Activated naive CD8-positive, alpha-beta T cell (primary cell): ENCODE measurements around the gene FAM217A.
A peak's percentile ranks its signal among the peaks of the same experiment; 100 is the strongest.
"Not testable (repeated sequence)": the region's sequence is repeated elsewhere in the genome, so short reads cannot be mapped to it uniquely, and the experiment has no call there.

Source experiments
- H3K27ac Mint-ChIP-seq: one replicate; pipeline ENCODE4 v1.8.0; 2021; ENCODE audit warnings: mixed read lengths
- H3K27me3 Mint-ChIP-seq: one replicate; pipeline ENCODE4 v1.8.0; 2021; ENCODE audit warnings: mixed read lengths
- H3K36me3 Mint-ChIP-seq: one replicate; pipeline ENCODE4 v1.8.0; 2021; ENCODE audit warnings: mixed read lengths
- H3K4me1 Mint-ChIP-seq: one replicate; pipeline ENCODE4 v1.8.0; 2021; ENCODE audit warnings: low read depth, mixed read lengths
- H3K4me3 Mint-ChIP-seq: one replicate; pipeline ENCODE4 v1.8.0; 2021; ENCODE audit warnings: mild to moderate bottlenecking, mixed read lengths
- H3K9me3 Mint-ChIP-seq: one replicate; pipeline ENCODE4 v1.8.0; 2021; ENCODE audit warnings: low read depth, mixed read lengths

FAM217A gene

DNA sequence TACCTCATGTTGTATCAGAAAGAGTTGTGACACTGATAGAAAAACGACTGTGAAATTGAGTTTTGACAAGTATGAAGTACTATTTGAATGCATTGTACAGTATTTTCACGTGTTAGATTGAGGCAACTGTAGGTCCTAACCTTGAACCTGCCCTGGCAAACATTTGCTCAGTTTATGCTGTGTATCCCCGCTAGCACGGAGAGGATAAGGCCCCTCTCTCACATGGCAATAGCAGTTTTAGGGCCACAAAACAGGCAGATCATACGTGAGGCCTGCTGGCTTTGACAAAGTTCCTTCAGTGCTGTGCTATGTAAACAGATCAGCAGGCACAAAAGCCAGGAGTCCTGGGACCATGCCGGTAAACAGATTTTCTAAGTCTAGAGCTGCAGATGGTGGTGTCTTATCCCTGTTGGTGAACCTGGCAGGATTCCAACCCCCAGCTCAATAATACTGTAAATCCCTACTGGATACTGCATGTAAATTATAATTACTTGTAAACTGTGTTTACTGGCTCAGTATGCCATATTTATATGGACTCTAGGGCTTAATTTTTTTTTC, 23.8 kb upstream of the FAM217A start:
- no peaks in the 10 kb centered on the region for H3K4me1 Mint-ChIP-seq
- H3K27ac Mint-ChIP-seq = no peak overlapping the region
- H3K4me3 Mint-ChIP-seq = no peak overlapping the region
- no peaks in the 10 kb centered on the region for H3K27me3 Mint-ChIP-seq
- no peaks in the 10 kb centered on the region for H3K36me3 Mint-ChIP-seq
- H3K9me3 Mint-ChIP-seq = no peaks in the 10 kb centered on the region

DNA sequence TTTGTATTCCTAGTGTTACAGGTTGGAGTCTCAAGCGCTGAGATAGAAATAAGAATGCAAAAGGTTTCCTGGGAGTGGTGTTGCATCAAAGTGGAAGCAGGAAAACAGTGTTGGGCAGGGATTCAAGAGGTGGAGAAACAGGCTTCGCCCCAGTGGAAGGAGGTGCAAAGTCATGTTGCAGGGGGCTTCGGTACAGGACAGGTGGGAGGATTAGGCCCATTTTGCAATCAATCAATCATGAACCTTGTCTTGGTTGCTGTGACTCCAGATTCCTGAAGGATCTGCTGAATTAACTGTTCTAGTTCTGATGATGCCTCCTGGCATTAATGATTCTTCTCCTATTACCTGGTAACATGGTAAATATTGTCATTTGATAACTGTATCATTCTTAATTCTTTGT, 22.4 kb upstream of the FAM217A start:
- Mint-ChIP-seq H3K27me3 (no peaks in the 10 kb centered on the region), H3K4me1 (no peaks in the 10 kb centered on the region), H3K36me3 (no peaks in the 10 kb centered on the region), H3K27ac (no peak overlapping the region), H3K4me3 (no peak overlapping the region), H3K9me3 (no peaks in the 10 kb centered on the region)

GRCh38 chr6:4100655-4101054, 21.7 kb upstream of the FAM217A start:
- no peaks in the 10 kb centered on the region for H3K27me3 Mint-ChIP-seq
- H3K27ac Mint-ChIP-seq = no peak overlapping the region
- no peaks in the 10 kb centered on the region for H3K36me3 Mint-ChIP-seq
- H3K4me1 Mint-ChIP-seq = no peaks in the 10 kb centered on the region
- no peaks in the 10 kb centered on the region for H3K9me3 Mint-ChIP-seq
- no peak overlapping the region for H3K4me3 Mint-ChIP-seq

GRCh38 chr6:4093288-4093687, 14.4 kb upstream of the FAM217A start:
- Mint-ChIP-seq H3K9me3 (no peaks in the 10 kb centered on the region), H3K36me3 (no peaks in the 10 kb centered on the region), H3K4me3 (no peak overlapping the region), H3K27me3 (no peaks in the 10 kb centered on the region), H3K4me1 (no peaks in the 10 kb centered on the region), H3K27ac (no peak overlapping the region)

- Mint-ChIP-seq H3K27ac (no peak overlapping the region), H3K36me3 (no peaks in the 10 kb centered on the region), H3K9me3 (no peaks in the 10 kb centered on the region), H3K4me1 (no peaks in the 10 kb centered on the region), H3K27me3 (no peaks in the 10 kb centered on the region), H3K4me3 (no peak overlapping the region)
Observed at GRCh38 chr6:4091941-4092340, 13.0 kb upstream of the FAM217A start.

DNA sequence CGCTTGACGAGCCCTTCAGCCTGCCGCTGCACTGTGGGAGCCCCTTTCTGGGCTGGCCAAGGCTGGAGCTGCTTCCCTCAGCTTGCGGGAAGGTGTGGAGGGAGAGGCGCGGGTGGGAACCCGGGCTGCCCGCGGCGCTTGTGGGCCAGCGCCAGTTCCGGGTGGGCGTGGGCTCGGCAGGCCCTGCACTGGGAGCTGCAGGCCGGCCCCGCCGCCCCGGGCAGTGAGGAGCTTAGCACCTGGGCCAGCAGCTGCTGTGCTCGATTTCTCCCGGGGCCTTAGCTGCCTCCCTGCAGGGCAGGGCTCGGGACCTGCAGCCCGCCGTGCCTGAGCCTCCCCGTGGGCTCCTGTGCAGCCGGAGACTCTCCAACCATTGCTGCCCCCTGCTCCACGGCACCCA, 11.1 kb upstream of the FAM217A start:
- H3K27ac Mint-ChIP-seq, H3K36me3 Mint-ChIP-seq, H3K4me3 Mint-ChIP-seq, H3K4me1 Mint-ChIP-seq, H3K27me3 Mint-ChIP-seq, H3K9me3 Mint-ChIP-seq: not testable (repeated sequence)

DNA sequence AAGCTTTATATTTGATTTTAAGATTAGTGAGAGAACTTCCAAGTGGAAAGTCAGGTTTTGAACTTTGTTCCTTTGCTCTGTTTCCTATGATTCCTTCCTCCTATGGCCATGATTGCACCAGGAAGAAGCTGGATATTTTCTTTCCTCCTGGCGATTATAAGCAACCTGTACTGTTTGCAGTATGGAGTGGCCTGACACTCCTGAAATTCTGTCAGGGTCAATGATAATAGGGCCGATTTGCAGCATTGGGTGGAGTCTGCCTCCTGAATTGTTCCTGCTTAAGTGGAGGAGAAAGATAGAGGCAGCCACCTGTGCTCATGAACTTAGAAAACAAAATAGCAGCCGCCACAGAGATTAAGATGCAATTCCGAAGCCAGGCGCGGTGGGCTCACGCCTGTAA, 9.8 kb upstream of the FAM217A start:
- no peaks in the 10 kb centered on the region for H3K9me3 Mint-ChIP-seq
- no peak overlapping the region for H3K27ac Mint-ChIP-seq
- H3K4me3 Mint-ChIP-seq = no peak overlapping the region
- H3K4me1 Mint-ChIP-seq = no peaks in the 10 kb centered on the region
- no peaks in the 10 kb centered on the region for H3K27me3 Mint-ChIP-seq
- H3K36me3 Mint-ChIP-seq = no peaks in the 10 kb centered on the region

- Mint-ChIP-seq H3K36me3 (no peaks in the 10 kb centered on the region), H3K9me3 (no peaks in the 10 kb centered on the region), H3K4me1 (no peaks in the 10 kb centered on the region), H3K4me3 (no peak overlapping the region), H3K27ac (no peak overlapping the region), H3K27me3 (no peaks in the 10 kb centered on the region)
Observed at GRCh38 chr6:4085332-4085700, 6.4 kb upstream of the FAM217A start.

DNA sequence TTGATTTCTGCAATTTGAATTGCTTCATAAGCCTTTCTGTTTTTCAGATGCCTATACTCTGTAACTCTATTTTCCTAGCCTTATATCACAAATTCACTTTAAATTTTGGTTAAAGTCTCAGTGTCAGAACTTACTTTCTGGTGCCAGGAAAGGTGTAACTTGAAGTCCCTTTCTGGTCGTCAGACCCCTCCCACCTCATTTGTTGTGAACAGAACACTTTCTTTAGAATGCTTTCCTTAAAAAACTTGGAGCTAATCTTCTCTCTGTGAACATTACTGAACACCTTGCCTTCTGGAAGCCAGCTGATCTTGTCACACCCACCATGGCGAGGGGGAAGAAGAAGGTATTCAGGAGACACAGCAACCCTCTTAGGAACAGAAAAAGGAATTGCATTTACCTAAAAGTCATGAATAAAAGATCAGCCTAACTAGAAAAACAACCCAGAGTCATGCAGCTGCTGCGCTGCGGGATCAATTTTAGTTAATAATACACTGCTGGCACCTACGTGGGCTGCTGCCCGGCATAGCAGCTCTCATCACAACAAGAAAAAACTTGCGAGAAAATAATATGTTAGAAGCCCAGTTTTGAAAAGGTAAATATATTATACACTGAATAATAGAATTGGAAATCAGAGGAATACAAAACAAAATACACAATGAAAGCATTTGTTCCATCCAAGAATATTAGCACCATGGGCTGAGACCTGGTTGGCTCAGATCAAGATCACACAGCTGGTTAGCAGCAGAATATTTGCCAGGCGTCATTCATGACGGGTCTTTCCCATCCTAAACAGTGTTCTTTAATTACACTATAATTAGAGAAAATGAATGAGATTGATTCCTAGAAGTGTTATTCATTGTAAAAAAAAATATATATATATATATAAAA, 5.8 kb upstream of the FAM217A start:
- Mint-ChIP-seq H3K27ac (no peak overlapping the region), H3K4me3 (no peak overlapping the region), H3K4me1 (no peaks in the 10 kb centered on the region), H3K36me3 (no peaks in the 10 kb centered on the region), H3K27me3 (no peaks in the 10 kb centered on the region), H3K9me3 (no peaks in the 10 kb centered on the region)

DNA sequence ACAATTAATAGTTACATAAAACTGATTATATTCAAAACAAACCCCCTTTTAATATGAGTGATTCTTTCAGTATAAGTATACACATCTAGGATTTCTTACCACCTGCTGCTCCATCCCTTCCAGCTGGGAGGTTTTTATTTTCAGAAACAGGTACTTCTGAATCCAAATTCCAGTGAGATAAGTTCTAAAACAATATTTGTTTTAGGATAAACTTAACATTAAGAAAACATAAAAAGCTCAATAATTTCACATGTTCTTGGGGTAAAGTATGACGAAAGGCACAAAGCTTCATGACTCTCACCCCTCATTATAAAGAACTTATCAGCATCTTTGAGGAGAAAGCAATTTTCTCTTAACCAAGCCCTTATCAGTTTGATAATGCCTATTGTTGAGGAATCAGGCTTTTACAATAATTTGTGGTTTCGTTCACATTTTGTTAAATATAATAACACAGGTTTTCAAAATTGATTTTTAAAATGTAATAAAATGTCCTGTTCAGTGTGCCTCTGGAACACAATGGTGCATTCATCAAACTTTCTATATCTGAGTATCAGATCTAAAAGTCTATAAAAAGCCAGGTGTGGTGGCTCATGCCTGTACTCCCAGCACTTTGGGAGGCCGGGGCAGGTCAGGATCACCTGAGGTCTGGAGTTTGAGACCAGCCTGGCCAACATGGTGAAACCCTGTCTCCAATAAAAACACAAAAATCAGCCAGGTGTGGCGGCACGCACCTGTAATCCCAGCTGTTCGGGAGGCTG, 4.3 kb downstream of the FAM217A start:
- H3K4me3 Mint-ChIP-seq = no peak overlapping the region
- no peaks in the 10 kb centered on the region for H3K9me3 Mint-ChIP-seq

DNA sequence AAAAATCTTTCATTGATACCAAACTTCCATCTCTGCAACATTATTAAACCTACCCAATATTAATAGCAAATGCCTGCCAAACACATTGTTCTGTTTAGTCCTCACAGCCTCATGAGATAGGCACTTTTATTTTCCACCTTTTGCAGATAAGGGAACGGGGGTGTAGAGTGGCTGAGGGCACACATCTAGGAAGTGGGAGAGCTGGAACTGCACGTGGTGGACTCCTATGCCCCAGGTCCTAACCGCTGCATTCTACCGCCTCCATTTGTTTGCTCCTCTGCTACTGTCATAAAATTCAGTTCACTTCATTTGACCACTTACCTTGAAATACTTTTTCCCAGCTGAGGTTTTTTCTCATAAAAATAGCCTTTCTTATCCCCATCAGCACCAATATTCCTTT, 7.6 kb downstream of the FAM217A start:
- H3K27ac Mint-ChIP-seq = no peak overlapping the region
- H3K36me3 Mint-ChIP-seq = no peaks in the 10 kb centered on the region
- peaks cover 2% of the 10 kb centered on the region for H3K27me3 Mint-ChIP-seq
- H3K9me3 Mint-ChIP-seq = no peaks in the 10 kb centered on the region
- no peak overlapping the region for H3K4me3 Mint-ChIP-seq
- H3K4me1 Mint-ChIP-seq = no peaks in the 10 kb centered on the region

More for the DNA sequence above, 4.3 kb downstream of the FAM217A start:
- Mint-ChIP-seq H3K27ac (no peak overlapping the region), H3K36me3 (no peaks in the 10 kb centered on the region), H3K4me1 (no peaks in the 10 kb centered on the region), H3K27me3 (peaks cover 8% of the 10 kb centered on the region)

DNA sequence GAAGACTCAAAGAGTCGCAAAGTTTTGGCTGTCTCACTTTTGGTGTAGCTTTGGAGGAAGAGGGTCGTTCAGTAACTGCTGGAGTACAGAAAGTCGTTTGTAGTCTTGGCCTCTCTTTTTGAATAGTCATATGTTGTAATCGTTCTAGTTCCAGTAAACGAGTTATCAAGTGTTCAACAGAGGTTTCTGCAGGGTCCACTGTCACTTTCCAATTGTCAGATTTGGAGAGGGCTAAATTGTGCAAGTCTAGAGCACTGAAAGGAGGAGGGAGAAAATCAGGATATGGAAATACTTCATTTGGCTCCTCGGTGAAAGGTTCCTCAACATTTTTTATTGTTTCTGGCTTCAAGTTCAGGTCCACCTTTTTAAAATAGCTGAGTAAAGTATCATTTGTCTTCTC, 9.7 kb downstream of the FAM217A start:
- Mint-ChIP-seq H3K27me3 (no peaks in the 10 kb centered on the region), H3K27ac (no peak overlapping the region), H3K36me3 (peaks cover 2% of the 10 kb centered on the region), H3K4me3 (no peak overlapping the region), H3K4me1 (no peaks in the 10 kb centered on the region), H3K9me3 (no peaks in the 10 kb centered on the region)

DNA sequence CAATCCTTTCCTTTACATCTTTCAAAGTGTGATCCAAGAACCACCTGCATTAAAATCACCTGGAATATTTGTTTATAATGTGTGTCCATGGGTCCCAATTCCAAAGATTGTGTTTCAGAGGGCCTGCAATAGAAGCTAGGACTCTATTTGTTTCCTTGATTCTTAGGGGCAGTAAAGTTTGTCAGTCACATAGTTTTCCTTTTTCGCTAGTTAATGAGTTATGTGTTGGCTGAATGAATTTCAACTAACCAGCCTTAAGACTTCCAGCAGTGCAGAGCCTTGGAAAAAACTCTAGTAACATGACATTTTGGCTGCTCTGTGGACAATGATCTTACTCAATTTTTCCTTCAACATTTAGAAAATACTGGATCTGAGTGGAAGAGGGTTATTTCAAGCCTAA, 11.3 kb downstream of the FAM217A start:
- Mint-ChIP-seq H3K36me3 (peaks cover 2% of the 10 kb centered on the region), H3K4me1 (no peaks in the 10 kb centered on the region), H3K4me3 (no peak overlapping the region), H3K27me3 (no peaks in the 10 kb centered on the region), H3K9me3 (no peaks in the 10 kb centered on the region), H3K27ac (no peak overlapping the region)

GRCh38 chr6:4066029-4066755, 12.7 kb downstream of the FAM217A start:
- no peak overlapping the region for H3K4me3 Mint-ChIP-seq
- peak overlapping the region; percentile 71 for H3K27ac Mint-ChIP-seq
- H3K27me3 Mint-ChIP-seq = no peaks in the 10 kb centered on the region
- no peaks in the 10 kb centered on the region for H3K9me3 Mint-ChIP-seq
- no peaks in the 10 kb centered on the region for H3K4me1 Mint-ChIP-seq
- H3K36me3 Mint-ChIP-seq = peaks cover 2% of the 10 kb centered on the region
